NCI-H128 (cell line): ENCODE results near the gene PHPT1.
"Not testable (repeated sequence)": the region's sequence is repeated elsewhere in the genome, so short reads cannot be mapped to it uniquely, and the experiment has no call there.

ENCODE experiments used
- DNase-seq: peaks from one replicate; lab custom pipeline; 2025; ENCODE audit not compliant: unreplicated experiment; lab: John Stamatoyannopoulos, UW

Gene PHPT1

GRCh38 chr9:136858844-136859757, 9.9 kb downstream of the PHPT1 start:
- no peak for DNase-seq

GRCh38 chr9:136860529-136860928, 11.3 kb downstream of the PHPT1 start:
- no peak for DNase-seq

GRCh38 chr9:136860933-136861873, 12.0 kb downstream of the PHPT1 start:
- DNase-seq: no peak

DNA sequence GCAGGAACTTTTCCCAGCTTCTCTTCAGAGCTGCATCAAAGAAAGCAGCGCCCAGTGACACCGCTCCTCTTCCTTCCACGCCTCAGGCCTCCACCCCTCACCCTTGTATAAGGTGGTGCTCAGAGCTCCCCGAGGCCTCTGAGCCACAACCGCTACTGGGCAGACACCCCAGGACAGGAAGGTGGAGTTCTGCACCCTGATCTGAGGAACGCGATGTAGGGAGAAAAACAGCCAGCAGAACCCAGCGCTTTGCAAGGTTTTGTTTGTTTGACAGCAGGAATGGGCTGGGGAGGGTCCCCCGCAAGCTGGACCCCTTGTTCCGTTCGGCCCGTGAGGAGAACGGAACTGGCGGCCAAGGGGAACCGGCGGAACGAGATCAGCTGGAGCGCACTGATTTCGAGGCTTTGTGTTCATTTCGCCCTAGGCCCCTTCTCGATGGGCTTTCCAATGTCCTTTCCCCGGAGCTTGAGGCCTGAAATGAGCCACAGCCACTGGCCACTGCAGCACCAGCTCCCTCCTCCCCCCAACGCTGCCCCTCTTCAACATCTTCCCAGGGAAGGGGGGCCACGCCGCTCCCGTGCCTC, 12.8 kb downstream of the PHPT1 start:
- DNase-seq: no peak

DNA sequence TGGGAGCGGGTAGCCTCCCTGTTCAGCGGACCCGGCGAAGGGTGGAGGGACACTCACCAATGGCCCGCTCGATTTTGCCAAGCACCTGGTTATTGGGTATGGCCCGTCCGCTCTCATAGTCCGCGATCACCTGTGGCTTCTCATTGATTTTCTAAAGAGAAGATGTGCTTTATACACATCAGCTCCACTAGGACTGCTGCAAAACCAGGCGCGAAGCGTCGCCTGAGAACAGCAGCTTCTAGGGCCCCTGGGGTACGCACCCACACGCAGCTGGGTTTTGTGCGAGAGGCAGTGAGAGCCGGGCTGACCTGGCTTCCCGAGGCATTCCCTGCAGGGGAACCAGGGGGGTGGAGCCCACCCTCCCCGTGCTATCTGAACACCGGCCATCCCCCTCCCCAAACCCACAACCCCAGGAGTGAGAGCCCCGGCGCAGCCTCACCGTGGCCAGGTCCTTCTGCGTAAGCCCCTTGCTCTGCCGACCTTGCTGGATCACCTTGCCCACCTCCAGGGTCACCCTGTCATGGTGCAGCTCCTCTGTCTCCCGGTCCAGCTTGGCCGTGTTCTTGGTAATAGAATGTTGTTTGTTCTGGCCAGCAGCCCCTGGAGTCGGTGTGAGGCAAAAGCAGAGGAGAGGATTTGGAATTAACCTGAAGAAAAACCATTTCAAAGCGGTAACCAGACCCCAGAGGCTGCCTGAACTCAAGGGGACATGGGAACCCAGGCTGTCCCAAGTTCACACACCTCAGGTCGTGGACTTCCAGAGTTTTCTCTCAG, 13.8 kb downstream of the PHPT1 start:
- no peak for DNase-seq

DNA sequence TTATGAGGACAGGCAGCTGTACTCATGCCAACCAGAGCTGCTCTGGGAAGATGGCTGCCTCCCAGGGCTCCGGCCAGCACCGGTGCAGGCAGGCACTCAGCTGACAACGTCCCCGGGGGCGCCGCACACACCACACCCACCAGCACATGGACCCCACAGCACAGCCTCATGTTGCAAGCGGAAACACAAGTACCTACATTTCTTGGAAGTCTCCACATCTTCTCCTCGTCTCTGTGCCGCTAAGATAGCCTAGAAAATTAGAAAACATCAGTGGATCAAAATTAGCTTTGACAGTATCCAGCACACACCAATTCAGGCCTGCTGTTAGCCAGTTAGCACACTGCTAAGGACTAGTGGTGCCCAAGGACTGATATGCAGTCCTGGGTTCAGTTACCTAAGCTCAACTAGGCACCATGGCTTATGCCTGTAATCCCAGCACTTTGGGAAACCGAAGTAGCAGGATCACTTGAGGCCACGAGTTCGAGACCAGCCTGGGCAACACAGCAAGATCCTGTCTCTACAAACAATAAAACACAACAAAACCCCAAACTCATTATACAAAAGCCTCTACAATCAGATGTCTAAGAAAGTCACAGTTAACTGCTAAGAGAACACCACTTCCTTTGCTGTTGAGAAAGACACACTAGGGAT, 14.5 kb downstream of the PHPT1 start:
- no peak for DNase-seq

DNA sequence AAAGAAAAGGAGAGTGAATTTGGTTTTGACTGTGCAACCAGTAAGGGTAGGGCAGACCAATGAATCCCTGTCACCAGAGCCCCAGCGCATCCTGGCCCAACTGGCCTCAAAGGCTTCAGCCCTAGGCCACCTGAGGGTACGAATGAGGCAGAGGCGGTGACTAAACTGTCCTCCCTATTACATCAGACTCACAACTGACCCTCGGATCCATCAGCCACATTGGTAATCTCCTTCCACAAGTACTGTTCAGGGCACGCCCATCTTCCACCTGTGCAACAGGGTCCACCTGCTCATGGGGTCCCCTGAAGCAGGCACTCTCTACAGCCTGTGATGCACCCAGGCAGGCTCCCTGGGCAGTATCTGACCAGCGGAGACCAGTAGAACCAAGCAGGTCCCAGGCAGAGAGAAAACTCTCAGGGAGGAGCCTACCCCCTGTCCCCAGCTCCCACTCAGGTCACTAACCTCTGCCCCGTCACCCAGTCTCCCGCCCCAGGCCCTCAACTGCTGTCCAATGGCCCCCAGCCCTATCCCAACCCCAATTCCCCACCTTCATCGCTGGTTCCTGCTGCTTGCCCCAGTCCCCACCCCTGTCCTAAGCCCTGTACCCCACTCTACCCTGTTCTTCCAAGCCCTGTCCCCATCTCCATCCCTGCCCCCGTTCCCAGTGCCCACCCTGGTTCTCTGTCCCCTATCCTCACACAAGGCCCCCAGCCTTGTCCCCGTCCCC, 16.0 kb downstream of the PHPT1 start:
- no peak for DNase-seq

GRCh38 chr9:136865768-136866103, 16.5 kb downstream of the PHPT1 start:
- DNase-seq: no peak

DNA sequence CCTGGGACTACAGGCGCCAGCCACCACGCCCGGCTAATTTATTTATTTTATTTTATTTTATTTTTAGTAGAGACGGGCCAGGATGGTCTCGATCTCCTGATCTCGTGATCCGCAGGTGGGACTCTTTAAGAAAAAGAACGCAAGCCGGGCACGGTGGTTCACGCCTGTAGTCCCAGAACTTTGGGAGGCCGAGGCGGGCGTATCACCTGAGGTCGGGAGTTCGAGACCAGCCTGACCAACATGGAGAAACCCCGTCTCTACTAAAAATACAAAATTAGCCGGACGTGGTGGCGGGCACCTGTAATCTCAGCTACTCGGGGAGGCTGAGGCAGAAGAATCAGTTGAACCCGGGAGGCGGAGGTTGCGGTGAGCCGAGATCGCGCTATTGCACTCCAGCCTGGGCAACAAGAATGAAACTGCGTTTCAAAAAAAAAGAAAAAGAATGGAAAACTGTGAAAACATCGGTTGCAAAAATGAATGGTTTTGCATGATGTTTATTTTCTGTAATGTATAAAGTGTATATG, 17.8 kb downstream of the PHPT1 start:
- DNase-seq: not testable (repeated sequence)

- no peak for DNase-seq
Measured at GRCh38 chr9:136867480-136867879, 18.3 kb downstream of the PHPT1 start.

GRCh38 chr9:136867917-136868316, 18.7 kb downstream of the PHPT1 start:
- no peak for DNase-seq

- no peak for DNase-seq
Measured at GRCh38 chr9:136868644-136869043, 19.4 kb downstream of the PHPT1 start.

DNA sequence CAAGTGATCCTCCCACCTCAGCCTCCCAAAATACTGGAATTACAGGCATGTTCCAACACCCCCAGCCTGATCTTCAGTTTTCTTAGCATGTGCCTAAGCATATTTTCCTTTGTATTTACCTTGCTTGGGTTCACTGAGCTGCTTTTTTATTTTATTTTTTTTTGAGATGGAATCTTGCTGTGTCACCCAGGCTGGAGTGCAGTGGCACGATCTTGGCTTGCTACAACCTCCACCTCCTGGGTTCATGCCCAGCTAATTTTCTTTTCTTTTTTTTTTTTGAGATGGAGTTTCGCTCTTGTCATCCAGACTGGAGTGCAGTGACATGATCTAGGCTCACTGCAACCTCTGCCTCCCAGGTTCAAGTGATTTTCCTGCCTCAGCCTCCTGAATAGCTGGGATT, 20.4 kb downstream of the PHPT1 start:
- DNase-seq: not testable (repeated sequence)

DNA sequence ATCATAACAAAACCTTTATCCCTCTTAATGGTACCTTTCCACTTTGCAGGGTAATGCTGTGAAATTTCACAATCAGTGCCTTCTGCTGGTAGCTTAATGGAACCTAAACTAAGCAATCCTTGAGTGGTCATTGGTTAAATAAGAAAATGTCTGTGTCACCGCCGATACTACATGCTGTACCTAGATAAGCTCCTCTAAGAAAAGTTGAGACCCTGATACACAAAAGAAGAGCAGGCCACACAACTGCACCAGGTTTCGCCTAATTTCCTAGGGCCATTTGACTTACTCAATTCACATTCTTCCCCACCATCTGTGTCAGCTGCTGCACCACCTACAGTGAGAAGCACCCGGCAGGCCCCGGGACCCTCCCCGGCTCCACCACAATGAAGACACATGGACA, 25.9 kb downstream of the PHPT1 start:
- DNase-seq: no peak

DNA sequence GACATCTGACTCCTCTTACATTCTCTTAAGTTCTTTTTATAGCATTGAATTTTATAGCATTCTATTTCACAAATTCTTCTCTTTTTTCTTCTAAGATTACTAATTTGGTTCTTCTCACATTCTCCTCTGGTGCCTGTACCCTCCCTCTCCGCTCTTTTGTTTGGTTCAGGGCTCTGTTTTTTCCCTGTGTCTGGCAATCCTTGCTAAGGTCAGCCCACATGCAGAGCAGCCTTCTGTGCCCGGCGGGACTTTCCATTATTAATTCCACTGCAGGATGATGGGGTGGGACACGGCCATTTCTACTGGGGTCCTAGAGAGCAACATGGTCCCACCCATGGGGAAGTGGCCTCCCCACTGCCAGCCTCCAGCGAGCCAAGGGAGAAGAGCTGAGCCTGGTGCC, 27.3 kb downstream of the PHPT1 start:
- DNase-seq: no peak

DNA sequence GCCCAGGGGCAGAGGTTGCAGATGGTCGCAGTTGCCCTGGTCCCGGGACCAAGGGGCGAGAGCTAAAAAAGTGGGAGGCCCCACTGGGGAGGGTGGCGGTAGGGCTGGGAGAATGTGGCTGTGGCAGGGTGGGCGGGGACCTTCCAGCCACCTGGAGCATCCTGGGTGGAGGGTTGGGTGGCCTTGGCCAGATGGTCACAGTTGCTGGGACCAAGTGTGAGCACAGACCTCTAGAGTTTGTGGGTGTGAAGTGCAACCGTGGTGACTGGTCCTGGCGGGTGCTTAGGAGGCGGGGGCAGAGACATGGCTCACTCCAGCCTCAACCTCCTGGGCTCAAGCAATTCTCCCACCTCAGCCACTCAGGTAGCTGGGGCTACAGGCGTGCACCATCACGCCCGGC, 31.4 kb downstream of the PHPT1 start:
- DNase-seq: no peak

DNA sequence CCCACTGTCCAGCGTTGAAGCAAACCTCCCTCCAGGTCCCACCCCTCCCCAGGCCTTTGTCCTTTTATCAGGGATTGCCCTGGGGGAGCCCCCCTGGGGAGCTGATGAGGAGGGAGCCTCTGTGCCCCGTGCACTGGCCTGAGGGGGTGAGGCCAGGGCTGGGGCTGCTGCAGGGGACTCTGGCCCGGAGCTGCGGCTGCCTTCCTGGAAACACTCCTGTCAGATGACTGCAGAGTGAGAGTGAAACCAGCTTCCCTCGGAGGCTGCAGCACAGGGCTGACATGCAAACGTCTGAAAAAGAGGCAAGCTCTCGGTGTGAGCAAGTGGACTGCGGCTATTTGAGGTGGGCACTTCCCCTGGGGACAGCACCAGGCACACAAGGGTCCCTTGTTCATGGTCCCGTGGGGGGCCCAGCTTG, 32.5 kb downstream of the PHPT1 start:
- no peak for DNase-seq

- no peak for DNase-seq
Measured at GRCh38 chr9:136882109-136882946, 33.1 kb downstream of the PHPT1 start.

DNA sequence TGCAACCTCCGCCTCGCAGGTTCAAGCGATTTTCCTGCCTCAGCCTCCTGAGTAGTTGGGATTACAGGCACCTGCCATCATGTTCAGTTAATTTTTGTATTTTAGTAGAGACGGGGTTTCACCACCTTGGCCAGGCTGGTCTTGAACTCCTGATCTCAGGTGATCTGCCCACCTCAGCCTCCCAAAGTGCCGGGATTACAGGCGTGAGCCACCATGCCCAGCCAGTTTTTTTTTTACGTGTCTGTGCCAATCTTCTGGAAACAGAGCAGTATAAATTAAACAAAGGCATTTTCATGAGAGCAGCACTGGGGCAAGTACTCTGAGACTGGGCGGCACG, 33.7 kb downstream of the PHPT1 start:
- DNase-seq: not testable (repeated sequence)
